HG03066 (cell line): ENCODE data around the gene USP34.

ENCODE experiments used
- ATAC-seq: cut with Tn5 transposase; IDR thresholded peaks from one replicate; pipeline ENCODE4 v1.9.1; 2021; ENCODE audit warnings: low read depth; ENCODE audit not compliant: unreplicated experiment

USP34 gene

GRCh38 chr2:61262699-61263098, 208.2 kb downstream of the USP34 start:
- no peak for ATAC-seq

DNA sequence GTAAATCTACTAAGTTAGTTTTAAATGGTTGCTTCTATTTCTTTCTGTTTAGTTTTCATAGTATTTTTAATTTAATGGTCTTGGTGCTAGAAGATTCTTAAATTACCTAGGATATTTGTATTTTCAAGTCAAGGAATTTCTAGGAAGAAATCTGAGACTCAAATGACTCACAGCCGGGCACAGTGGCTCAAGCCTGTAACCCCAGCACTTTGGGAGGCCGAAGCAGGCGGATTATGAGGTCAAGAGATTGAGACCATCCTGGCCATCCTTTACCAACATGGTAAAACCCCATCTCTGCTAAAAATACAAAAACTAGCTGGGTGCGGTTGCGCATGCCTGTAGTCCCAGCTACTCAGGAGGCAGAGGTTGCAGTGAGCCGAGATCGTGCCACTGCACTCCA, 213.4 kb downstream of the USP34 start:
- ATAC-seq: no peak

DNA sequence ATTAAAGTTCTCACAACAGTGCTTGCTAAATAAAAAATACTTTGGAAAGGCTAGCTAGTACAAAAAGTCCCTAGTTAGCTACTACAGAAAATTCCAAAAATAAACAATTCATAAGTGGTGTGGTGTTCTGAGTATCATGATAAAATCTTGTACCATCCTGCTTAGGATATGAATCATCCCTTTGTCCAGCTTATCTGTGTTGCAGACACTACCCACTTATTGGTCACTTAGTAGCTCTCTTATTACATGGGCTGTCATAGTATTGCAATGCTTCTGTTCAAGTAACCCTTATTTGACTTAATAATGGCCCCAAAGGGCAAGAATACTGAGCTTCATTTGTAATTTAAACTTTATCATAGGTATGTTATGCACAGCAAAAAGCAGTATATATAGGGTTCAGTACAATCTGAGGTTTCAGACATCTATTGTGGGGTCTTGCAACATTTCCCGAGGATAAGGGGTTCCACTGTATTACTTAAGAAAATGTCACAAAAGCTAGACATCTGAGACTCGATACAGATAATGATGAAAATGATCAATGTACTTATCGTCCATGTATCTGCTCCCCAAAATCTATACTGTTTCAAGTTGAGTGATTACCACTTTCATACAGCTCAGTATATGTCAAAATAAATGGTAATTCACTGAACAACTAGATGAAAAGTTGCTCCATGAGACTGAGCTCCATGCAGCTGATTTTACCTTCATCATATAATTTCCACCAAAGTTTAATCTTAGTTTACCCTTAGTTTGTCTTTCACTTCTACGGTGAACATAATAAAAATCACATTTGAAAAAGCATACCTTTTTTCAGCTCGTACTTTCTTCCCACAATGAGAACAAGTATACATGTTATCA, 215.1 kb downstream of the USP34 start:
- ATAC-seq: no peak

- ATAC-seq: no peak
Measured at GRCh38 chr2:61254536-61254935, 216.4 kb downstream of the USP34 start.

GRCh38 chr2:61253136-61253535, 217.8 kb downstream of the USP34 start:
- ATAC-seq: no peak

- no peak for ATAC-seq
Measured at GRCh38 chr2:61252031-61252430, 218.9 kb downstream of the USP34 start.

- no peak for ATAC-seq
Measured at GRCh38 chr2:61249521-61250071, 221.3 kb downstream of the USP34 start.

DNA sequence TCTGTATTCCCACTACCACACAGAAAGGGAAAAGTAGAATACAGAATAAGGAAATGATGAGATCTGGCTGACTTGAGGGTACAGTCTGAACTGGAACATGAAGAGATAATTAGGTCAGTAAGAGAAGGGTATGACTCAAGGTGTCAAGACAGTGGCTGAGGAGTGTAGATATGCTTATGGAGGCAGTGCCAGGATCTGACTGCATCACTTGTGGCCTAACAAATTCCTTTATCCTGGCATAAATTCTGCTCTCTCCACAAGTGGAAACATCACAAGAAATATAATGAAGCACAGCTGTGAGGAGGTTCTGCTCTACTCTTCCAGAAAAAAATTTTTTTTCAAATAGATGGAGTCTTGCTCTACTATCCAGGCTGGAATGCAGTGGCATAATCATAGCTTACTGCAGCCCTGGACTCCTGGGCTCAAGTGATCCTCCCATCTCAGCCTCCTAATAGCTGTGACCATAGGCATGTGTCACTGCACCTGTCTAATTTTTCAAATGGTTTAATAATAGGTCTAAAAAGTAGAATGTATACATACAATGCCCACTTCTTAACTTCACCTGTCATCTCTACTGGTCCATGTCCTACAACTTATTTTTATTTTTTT, 223.6 kb downstream of the USP34 start:
- no peak for ATAC-seq

GRCh38 chr2:61244694-61245093, 226.2 kb downstream of the USP34 start:
- ATAC-seq: no peak

DNA sequence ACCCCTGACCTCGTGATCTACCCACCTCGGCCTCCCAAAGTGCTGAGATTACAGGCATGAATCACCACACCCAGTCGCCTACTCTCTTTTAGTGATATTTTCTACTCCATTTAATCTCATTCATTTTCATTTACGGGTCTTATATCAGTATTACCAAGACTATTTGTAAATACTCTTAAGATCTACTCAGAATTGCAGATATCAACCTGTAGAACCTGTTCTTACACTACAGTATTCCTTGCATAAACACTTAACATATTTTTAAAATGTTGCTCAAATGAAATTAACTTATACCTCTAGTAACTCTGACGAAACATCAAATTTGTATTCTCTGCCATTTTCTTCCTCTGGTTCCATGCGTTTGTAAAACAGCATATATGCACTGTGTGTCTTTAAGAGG, 229.6 kb downstream of the USP34 start:
- ATAC-seq: no peak

DNA sequence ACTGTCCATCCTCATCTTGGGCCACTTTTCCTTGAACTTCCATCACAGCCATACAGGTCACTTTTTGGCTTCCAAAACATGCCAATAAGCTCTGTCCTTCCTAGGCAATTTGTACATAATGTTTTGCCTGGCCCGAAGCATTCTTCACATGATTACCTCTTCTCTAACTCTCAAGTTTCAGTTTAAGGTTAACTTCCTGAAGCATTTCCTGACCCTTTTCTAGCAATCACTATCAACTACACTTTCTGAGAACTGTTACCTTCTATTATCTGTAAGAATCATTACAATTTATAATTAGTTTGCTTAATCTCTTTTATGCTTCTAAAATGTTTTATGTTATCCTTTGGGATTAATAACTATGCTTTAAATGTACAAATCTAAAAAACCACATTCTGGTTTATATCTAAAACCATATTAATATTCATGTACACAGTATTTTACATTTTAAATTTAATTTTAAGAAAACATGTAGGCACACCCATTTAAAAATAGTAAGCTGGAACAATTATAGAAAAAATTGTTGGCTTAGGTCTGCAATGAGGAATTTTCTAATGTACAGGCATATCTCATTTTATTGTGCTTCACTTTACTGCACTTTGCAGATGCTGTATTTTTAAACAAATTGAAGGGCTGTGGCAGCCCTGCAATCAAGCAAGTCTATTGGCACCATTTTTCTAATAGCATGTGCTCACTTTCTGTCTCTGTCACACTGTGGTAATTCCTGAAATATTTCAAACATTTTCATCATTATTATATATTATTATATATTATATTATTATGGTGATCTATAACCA, 232.5 kb downstream of the USP34 start:
- ATAC-seq: no peak

GRCh38 chr2:61235716-61236115, 235.2 kb downstream of the USP34 start:
- no peak for ATAC-seq

- ATAC-seq: no peak
Measured at GRCh38 chr2:61233581-61233980, 237.3 kb downstream of the USP34 start.

GRCh38 chr2:61229936-61230335, 241.0 kb downstream of the USP34 start:
- no peak for ATAC-seq

- no peak for ATAC-seq
Measured at GRCh38 chr2:61222567-61222966, 248.3 kb downstream of the USP34 start.

GRCh38 chr2:61221819-61222218, 249.1 kb downstream of the USP34 start:
- ATAC-seq: no peak

DNA sequence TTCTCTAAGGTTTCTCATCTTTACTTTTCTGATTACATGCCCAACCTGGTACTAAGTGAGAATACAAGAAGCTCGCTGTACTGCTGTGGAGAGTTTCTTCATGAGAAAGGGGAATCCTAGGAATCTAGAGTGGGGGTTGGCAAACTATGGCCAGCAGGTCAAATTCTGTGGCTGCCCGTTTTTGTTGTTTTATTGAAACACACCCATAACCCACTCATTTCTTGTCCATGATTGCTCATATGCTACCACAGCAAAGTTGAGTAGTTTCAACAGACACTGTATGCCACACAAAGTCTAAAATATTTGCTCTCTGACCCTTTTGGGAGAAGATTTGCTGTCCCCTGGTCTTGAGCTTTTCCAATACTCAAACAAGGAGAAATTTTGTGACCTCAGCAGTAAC, 250.1 kb downstream of the USP34 start:
- ATAC-seq: no peak

- ATAC-seq: no peak
Measured at GRCh38 chr2:61218817-61219170, 252.1 kb downstream of the USP34 start.

DNA sequence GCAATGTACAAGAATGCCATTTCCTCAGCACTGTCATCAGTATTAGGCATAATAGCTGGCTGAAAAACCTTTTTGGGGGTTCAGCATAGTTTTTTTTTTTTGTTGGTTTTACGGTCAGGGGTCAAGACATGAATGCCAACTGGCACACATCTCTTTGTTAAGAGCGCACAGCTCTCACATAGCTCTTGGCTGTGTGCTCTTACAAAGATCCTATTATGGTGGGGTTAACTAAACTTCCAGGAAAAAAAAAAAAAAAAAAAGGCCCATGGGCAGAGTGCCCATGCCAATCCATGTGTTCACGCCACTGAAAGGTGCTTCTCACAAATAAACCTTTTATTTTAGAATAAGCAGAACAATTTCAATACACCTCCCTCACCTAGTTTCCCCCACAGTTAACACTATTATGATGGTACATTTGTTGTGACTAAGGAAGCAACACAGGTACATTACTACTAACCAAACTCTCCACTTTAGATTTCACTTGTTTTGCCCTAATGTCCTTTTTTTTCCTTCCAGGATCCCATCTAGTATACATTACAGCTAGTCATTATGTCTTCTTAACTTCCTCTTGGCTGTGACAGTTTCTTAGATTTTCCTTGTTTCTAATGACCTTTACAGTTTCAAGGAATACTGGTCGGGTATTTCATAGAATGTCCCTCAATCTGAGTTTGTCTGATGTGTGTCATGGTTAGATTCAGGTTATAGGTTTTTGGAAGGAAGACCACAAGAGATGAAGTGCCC, 252.6 kb downstream of the USP34 start:
- no peak for ATAC-seq

GRCh38 chr2:61214171-61214570, 256.7 kb downstream of the USP34 start:
- ATAC-seq: no peak
